Neural progenitor cell (in vitro differentiated cells): ENCODE data around the gene PYGO2.

Experiments
- EZH2 ChIP-seq: fragments of 200-600 bp; sonication (generic); IDR thresholded peaks from 2 replicates; pipeline ENCODE4 v1.6.1; 2017; ENCODE audit warnings: antibody characterized with exemption, mild to moderate bottlenecking, moderate library complexity
- TF ChIP-seq, protein P1 (sequence below): fragments of 200-600 bp; sonication (generic); IDR thresholded peaks from 2 replicates; pipeline ENCODE4 v1.5.1; 2017; ENCODE audit warnings: antibody characterized with exemption, mild to moderate bottlenecking

- TF ChIP-seq, protein P1, sequence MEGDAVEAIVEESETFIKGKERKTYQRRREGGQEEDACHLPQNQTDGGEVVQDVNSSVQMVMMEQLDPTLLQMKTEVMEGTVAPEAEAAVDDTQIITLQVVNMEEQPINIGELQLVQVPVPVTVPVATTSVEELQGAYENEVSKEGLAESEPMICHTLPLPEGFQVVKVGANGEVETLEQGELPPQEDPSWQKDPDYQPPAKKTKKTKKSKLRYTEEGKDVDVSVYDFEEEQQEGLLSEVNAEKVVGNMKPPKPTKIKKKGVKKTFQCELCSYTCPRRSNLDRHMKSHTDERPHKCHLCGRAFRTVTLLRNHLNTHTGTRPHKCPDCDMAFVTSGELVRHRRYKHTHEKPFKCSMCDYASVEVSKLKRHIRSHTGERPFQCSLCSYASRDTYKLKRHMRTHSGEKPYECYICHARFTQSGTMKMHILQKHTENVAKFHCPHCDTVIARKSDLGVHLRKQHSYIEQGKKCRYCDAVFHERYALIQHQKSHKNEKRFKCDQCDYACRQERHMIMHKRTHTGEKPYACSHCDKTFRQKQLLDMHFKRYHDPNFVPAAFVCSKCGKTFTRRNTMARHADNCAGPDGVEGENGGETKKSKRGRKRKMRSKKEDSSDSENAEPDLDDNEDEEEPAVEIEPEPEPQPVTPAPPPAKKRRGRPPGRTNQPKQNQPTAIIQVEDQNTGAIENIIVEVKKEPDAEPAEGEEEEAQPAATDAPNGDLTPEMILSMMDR, result no peak
- TF ChIP-seq EZH2, result no peak
Measured at GRCh38 chr1:154954541-154954940, 7.0 kb downstream of the PYGO2 start.
